Measurements from ENCODE around the gene ARHGEF10L. TPM values are rescaled to one million over a fixed set of nuclear protein-coding genes. Genes with fewer than 3 reads are reported as not detected.

ARHGEF10L gene
- total and polyA plus RNA-seq, 8 donors = 16.8 to 39.6 (median 21.1) TPM

GRCh38 chr1:17696417-17697301, 157.2 kb downstream of the ARHGEF10L start:
- TF ChIP-seq CTCF (IDR thresholded peaks at IDR 0.05) = no peak
- intact Hi-C loops (cut with DNase I) = no loop called here
- peaks cover 0 to 44% of the 10 kb centered on the region in 2 donors for H3K36me3 ChIP-seq
- ATAC-seq (peak; percentile 70), DNase-seq (peak in 2 of 4 donors; percentile 35 to 48)
- H3K4me1 ChIP-seq = no peaks in the 10 kb centered on the region
- H3K9me3 ChIP-seq = no peaks in the 10 kb centered on the region
- no peak overlapping the region for H3K27ac ChIP-seq
- H3K4me3 ChIP-seq = no peak overlapping the region
- peaks cover 0 to 9% of the 10 kb centered on the region in 2 donors for H3K27me3 ChIP-seq

- Histone ChIP-seq H3K36me3 (peaks cover 0 to 40% of the 10 kb centered on the region in 2 donors), H3K4me1 (no peaks in the 10 kb centered on the region), H3K9me3 (no peaks in the 10 kb centered on the region), H3K27ac (no peak overlapping the region), H3K4me3 (no peak overlapping the region), H3K27me3 (peaks cover 0 to 7% of the 10 kb centered on the region in 2 donors)
- intact Hi-C loops (cut with DNase I) = no loop called here
- ATAC-seq (no peak), DNase-seq (no peak)
- TF ChIP-seq CTCF (IDR thresholded peaks at IDR 0.05) = no peak
Observed at GRCh38 chr1:17697458-17697857, 158.0 kb downstream of the ARHGEF10L start.

- Histone ChIP-seq H3K4me3 (no peak overlapping the region), H3K9me3 (no peaks in the 10 kb centered on the region), H3K27me3 (peaks cover 0 to 4% of the 10 kb centered on the region in 2 donors), H3K27ac (no peak overlapping the region), H3K36me3 (peaks cover 0 to 20% of the 10 kb centered on the region in 2 donors), H3K4me1 (no peaks in the 10 kb centered on the region)
- no peak for TF ChIP-seq CTCF (IDR thresholded peaks at IDR 0.05)
- intact Hi-C loops (cut with DNase I) = no loop called here
- no peak for DNase-seq
- ATAC-seq = no peak
Observed at GRCh38 chr1:17699581-17699980, 160.1 kb downstream of the ARHGEF10L start.

GRCh38 chr1:17700945-17701810, 161.7 kb downstream of the ARHGEF10L start:
- H3K36me3 ChIP-seq = peaks cover 0 to 9% of the 10 kb centered on the region in 2 donors
- intact Hi-C loops (cut with DNase I) = no loop called here
- peaks cover 0 to 4% of the 10 kb centered on the region in 2 donors for H3K27me3 ChIP-seq
- TF ChIP-seq CTCF (IDR thresholded peaks at IDR 0.05) = no peak
- ATAC-seq (no peak), DNase-seq (peak in 1 of 4 donors; percentile 59)
- no peaks in the 10 kb centered on the region for H3K9me3 ChIP-seq
- no peak overlapping the region for H3K4me3 ChIP-seq
- no peaks in the 10 kb centered on the region for H3K4me1 ChIP-seq
- no peak overlapping the region for H3K27ac ChIP-seq

GRCh38 chr1:17704176-17704575, 164.7 kb downstream of the ARHGEF10L start:
- Histone ChIP-seq H3K27me3 (peaks cover 0 to 22% of the 10 kb centered on the region in 2 donors), H3K36me3 (no peaks in the 10 kb centered on the region), H3K4me3 (no peak overlapping the region), H3K9me3 (no peaks in the 10 kb centered on the region), H3K4me1 (no peaks in the 10 kb centered on the region), H3K27ac (no peak overlapping the region)
- no peak for TF ChIP-seq CTCF (IDR thresholded peaks at IDR 0.05)
- DNase-seq = no peak
- ATAC-seq = no peak
- intact Hi-C loops (cut with DNase I) = no loop called here
